Endometrial microvascular endothelial cells (primary cell): ENCODE results near the gene ZMAT2. TPM values are rescaled to one million over a fixed set of nuclear protein-coding genes. Genes with fewer than 3 reads are reported as not detected.
"Not testable (repeated sequence)": the region's sequence is repeated elsewhere in the genome, so short reads cannot be mapped to it uniquely, and the experiment has no call there.

Source experiments
- in situ Hi-C: cut with HindIII; loops from 2 replicates; pipeline ENCODE4 v1.10.0; 2017; ENCODE audit warnings: low sequenced_read_pairs, low pct_unique_long_range_greater_than_20kb; ENCODE audit errors: inconsistent ontology term
- total RNA-seq: library from RNA; depleted of rRNA; stranded (reverse); fragments of >200 nt; gene quantifications from one replicate; pipeline ENCODE4 v1.2.3, GENCODE V29; 2015; ENCODE audit errors: inconsistent ontology term

The ZMAT2 gene
- total RNA-seq, 1 donor from 2014 or later: 41.3 TPM

GRCh38 chr5:140696891-140697492 lies 3.3 kb upstream of the ZMAT2 start:
- in situ Hi-C loops: no loop called here

- in situ Hi-C loops: no loop called here
Measured at GRCh38 chr5:140707812-140708211, 7.6 kb downstream of the ZMAT2 start.

- in situ Hi-C loops: not testable (repeated sequence)
Measured at GRCh38 chr5:140708787-140709186, 8.5 kb downstream of the ZMAT2 start.

- in situ Hi-C loops: no loop called here
Measured at GRCh38 chr5:140710899-140711552, 10.8 kb downstream of the ZMAT2 start.

- in situ Hi-C loops: no loop called here
Measured at GRCh38 chr5:140711794-140712193, 11.5 kb downstream of the ZMAT2 start.

- in situ Hi-C loops: no loop called here
Measured at GRCh38 chr5:140713562-140714094, 13.4 kb downstream of the ZMAT2 start.

- in situ Hi-C loops: not testable (repeated sequence)
Measured at GRCh38 chr5:140716238-140716637, 16.0 kb downstream of the ZMAT2 start.

- in situ Hi-C loops: no loop called here
Measured at GRCh38 chr5:140718266-140718592, 18.0 kb downstream of the ZMAT2 start.

- in situ Hi-C loops: not testable (repeated sequence)
Measured at GRCh38 chr5:140720738-140721137, 20.5 kb downstream of the ZMAT2 start.

- in situ Hi-C loops: not testable (repeated sequence)
Measured at GRCh38 chr5:140721395-140721794, 21.1 kb downstream of the ZMAT2 start.

GRCh38 chr5:140725799-140726471 lies 25.7 kb downstream of the ZMAT2 start:
- in situ Hi-C loops: no loop called here

- in situ Hi-C loops: no loop called here
Measured at GRCh38 chr5:140733098-140733497, 32.9 kb downstream of the ZMAT2 start.

GRCh38 chr5:140734354-140734753 lies 34.1 kb downstream of the ZMAT2 start:
- in situ Hi-C loops: no loop called here

- in situ Hi-C loops: no loop called here
Measured at GRCh38 chr5:140737486-140737885, 37.2 kb downstream of the ZMAT2 start.

GRCh38 chr5:140741967-140742366 lies 41.7 kb downstream of the ZMAT2 start:
- in situ Hi-C loops: no loop called here

GRCh38 chr5:140753561-140753960 lies 53.3 kb downstream of the ZMAT2 start:
- in situ Hi-C loops: no loop called here
